Measurements from ENCODE around the gene TTC22. TPM values are rescaled to one million over a fixed set of nuclear protein-coding genes. Genes with fewer than 3 reads are reported as not detected.

The TTC22 gene
- total and polyA plus RNA-seq, 4 donors = 0.20 to 3.9 (median 0.27) TPM; not detected in 1

GRCh38 chr1:54758678-54759348 is 42.3 kb downstream of the TTC22 start:
- intact Hi-C loops (cut with DNase I) = no loop called here

DNA sequence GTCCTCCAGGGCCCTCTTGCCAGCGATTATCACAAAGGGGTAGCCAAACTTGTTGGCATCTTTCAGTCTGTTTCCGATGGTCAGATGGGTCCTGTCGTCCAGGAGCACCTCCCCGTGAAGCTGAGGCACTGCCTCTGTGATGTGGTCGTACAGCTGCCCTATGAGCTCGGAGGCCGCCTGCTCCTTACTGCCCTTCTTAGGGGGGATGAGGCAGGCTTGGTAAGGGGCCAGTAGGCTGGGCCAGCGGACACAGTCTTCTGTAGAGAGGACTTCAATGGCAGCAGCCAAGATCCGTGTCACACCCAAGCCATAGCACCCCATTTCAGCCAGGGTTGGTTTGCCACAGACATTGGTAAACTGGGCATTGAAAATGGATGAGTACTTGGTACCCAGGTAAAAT is 43.3 kb downstream of the TTC22 start:
- Histone ChIP-seq H3K27ac (ENCODE audit: low read depth in 1 of 2, low read length in 2 of 2) (no peak overlapping the region), H3K36me3 (ENCODE audit: control insufficient read depth in 1 of 2, insufficient read depth in 2 of 2, low read length in 1 of 2) (peaks cover 0 to 3% of the 10 kb centered on the region in 2 donors), H3K27me3 (ENCODE audit: control insufficient read depth in 1 of 2, insufficient read depth in 2 of 2, low read length in 1 of 2) (no peaks in the 10 kb centered on the region), H3K4me1 (ENCODE audit: control insufficient read depth in 1 of 2, insufficient read depth in 2 of 2, low read length in 2 of 2) (no peaks in the 10 kb centered on the region), H3K9me3 (ENCODE audit: control insufficient read depth, low read length) (no peaks in the 10 kb centered on the region), H3K4me3 (ENCODE audit: low read length in 2 of 2) (no peak overlapping the region)
- no peak for DNase-seq
- intact Hi-C loops (cut with DNase I) = no loop called here
- ATAC-seq (ENCODE audit: low FRiP score) = no peak
- WGBS, 2 donors = 92 to 94% methylated on average over 9 of the region's 9 CpGs

More at GRCh38 chr1:54758678-54759348, 42.3 kb downstream of the TTC22 start:
- WGBS, 2 donors = 94% methylated on average over 20 of the region's 20 CpGs
- H3K27me3 ChIP-seq (ENCODE audit: control insufficient read depth in 1 of 2, insufficient read depth in 2 of 2, low read length in 1 of 2) = no peaks in the 10 kb centered on the region
- no peak overlapping the region for H3K27ac ChIP-seq (ENCODE audit: low read depth in 1 of 2, low read length in 2 of 2)
- no peak overlapping the region for H3K4me3 ChIP-seq (ENCODE audit: low read length in 2 of 2)
- ATAC-seq (ENCODE audit: low FRiP score) (no peak), DNase-seq (no peak)
- peaks cover 0 to 3% of the 10 kb centered on the region in 2 donors for H3K36me3 ChIP-seq (ENCODE audit: control insufficient read depth in 1 of 2, insufficient read depth in 2 of 2, low read length in 1 of 2)
- no peaks in the 10 kb centered on the region for H3K4me1 ChIP-seq (ENCODE audit: control insufficient read depth in 1 of 2, insufficient read depth in 2 of 2, low read length in 2 of 2)
- H3K9me3 ChIP-seq (ENCODE audit: control insufficient read depth, low read length) = no peaks in the 10 kb centered on the region

DNA sequence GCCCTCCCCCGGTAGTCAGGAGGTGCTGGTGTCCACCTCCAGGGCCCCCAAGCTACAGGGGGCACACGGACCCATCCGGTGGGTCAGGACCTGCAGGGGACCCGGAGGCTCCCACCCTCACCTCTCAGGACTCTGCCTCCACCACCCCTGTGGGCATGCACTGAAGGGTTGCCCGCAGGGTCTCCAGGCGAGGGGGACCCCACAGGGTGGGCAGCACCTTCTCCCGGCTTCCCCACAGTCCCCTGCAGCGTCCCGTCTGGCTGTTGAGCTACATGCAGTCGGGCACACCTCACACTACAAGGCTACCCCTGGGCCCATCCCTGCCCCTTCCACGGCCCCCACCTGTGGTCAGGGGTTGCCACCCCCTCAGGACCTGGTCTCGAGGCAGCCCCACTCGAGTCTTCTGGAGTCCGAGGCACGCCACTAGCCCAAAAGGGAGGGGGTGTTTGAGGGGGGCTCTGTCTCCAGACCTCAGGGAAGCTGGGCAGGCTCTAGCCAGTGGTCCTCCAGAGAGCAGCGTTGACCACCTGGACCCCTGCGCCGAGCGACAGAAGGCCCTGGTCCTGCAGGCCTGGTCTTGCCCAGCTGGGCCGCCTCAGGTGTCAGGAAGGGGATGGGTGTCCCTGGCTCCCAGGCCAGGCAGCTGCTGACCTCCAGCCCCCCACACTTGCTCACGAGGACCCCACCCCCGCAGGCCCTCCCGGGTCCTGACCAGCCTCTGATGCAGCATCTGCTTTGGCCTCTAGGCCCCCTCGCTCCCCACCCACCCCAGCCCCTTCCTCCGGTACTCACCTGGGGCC is 46.4 kb downstream of the TTC22 start:
- DNase-seq = no peak
- Histone ChIP-seq H3K9me3 (ENCODE audit: control insufficient read depth, low read length) (no peaks in the 10 kb centered on the region), H3K4me1 (ENCODE audit: control insufficient read depth in 1 of 2, insufficient read depth in 2 of 2, low read length in 2 of 2) (no peaks in the 10 kb centered on the region), H3K27ac (ENCODE audit: low read depth in 1 of 2, low read length in 2 of 2) (no peak overlapping the region), H3K36me3 (ENCODE audit: control insufficient read depth in 1 of 2, insufficient read depth in 2 of 2, low read length in 1 of 2) (peaks cover 0 to 3% of the 10 kb centered on the region in 2 donors), H3K27me3 (ENCODE audit: control insufficient read depth in 1 of 2, insufficient read depth in 2 of 2, low read length in 1 of 2) (no peaks in the 10 kb centered on the region), H3K4me3 (ENCODE audit: low read length in 2 of 2) (no peak overlapping the region)
- WGBS, 2 donors = 90 to 91% methylated on average over 24 to 25 of the region's 25 CpGs
- ATAC-seq (ENCODE audit: low FRiP score) = no peak
- intact Hi-C loops (cut with DNase I) = no loop called here

- H3K4me3 ChIP-seq (ENCODE audit: low read length in 2 of 2) = no peak overlapping the region
- DNase-seq (no peak), ATAC-seq (ENCODE audit: low FRiP score) (no peak)
- H3K36me3 ChIP-seq (ENCODE audit: control insufficient read depth in 1 of 2, insufficient read depth in 2 of 2, low read length in 1 of 2) = peaks cover 0 to 3% of the 10 kb centered on the region in 2 donors
- 92 to 95% methylated on average over 20 to 22 of the region's 22 CpGs for WGBS, 2 donors
- intact Hi-C loops (cut with DNase I) = no loop called here
- H3K27ac ChIP-seq (ENCODE audit: low read depth in 1 of 2, low read length in 2 of 2) = no peak overlapping the region
- H3K4me1 ChIP-seq (ENCODE audit: control insufficient read depth in 1 of 2, insufficient read depth in 2 of 2, low read length in 2 of 2) = no peaks in the 10 kb centered on the region
- no peaks in the 10 kb centered on the region for H3K9me3 ChIP-seq (ENCODE audit: control insufficient read depth, low read length)
- no peaks in the 10 kb centered on the region for H3K27me3 ChIP-seq (ENCODE audit: control insufficient read depth in 1 of 2, insufficient read depth in 2 of 2, low read length in 1 of 2)
Observed at GRCh38 chr1:54754045-54754444, 47.1 kb downstream of the TTC22 start.

DNA sequence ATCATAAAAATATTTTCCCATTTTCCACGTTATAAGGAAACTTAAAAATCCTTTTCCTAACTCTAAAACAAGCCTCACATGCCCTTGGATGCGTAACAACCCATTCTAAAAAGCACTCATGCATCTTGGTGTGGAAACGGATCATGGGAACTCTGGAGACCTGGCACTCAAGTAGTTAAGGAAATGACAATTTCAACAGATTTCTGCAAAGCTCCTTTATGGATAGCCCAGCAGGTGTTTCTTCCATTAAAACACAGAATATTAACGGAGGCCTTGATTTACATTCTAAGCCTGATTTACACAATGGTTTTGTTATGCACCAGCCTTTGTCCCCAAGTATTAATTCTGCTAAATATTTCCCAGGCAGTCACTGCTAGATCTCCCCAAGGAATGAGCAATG is 49.7 kb downstream of the TTC22 start:
- DNase-seq (no peak), ATAC-seq (ENCODE audit: low FRiP score) (no peak)
- H3K36me3 ChIP-seq (ENCODE audit: control insufficient read depth in 1 of 2, insufficient read depth in 2 of 2, low read length in 1 of 2) = no peaks in the 10 kb centered on the region
- no peak overlapping the region for H3K4me3 ChIP-seq (ENCODE audit: low read length in 2 of 2)
- H3K9me3 ChIP-seq (ENCODE audit: control insufficient read depth, low read length) = no peaks in the 10 kb centered on the region
- no peak overlapping the region for H3K27ac ChIP-seq (ENCODE audit: low read depth in 1 of 2, low read length in 2 of 2)
- intact Hi-C loops (cut with DNase I) = no loop called here
- WGBS, 2 donors = 60 to 63% methylated on average over 4 of the region's 4 CpGs
- no peaks in the 10 kb centered on the region for H3K27me3 ChIP-seq (ENCODE audit: control insufficient read depth in 1 of 2, insufficient read depth in 2 of 2, low read length in 1 of 2)
- no peaks in the 10 kb centered on the region for H3K4me1 ChIP-seq (ENCODE audit: control insufficient read depth in 1 of 2, insufficient read depth in 2 of 2, low read length in 2 of 2)

GRCh38 chr1:54750596-54750995 is 50.5 kb downstream of the TTC22 start:
- H3K27ac ChIP-seq (ENCODE audit: low read depth in 1 of 2, low read length in 2 of 2) = no peak overlapping the region
- no peaks in the 10 kb centered on the region for H3K4me1 ChIP-seq (ENCODE audit: control insufficient read depth in 1 of 2, insufficient read depth in 2 of 2, low read length in 2 of 2)
- no peak for DNase-seq
- ATAC-seq (ENCODE audit: low FRiP score) = no peak
- no peaks in the 10 kb centered on the region for H3K27me3 ChIP-seq (ENCODE audit: control insufficient read depth in 1 of 2, insufficient read depth in 2 of 2, low read length in 1 of 2)
- no peaks in the 10 kb centered on the region for H3K36me3 ChIP-seq (ENCODE audit: control insufficient read depth in 1 of 2, insufficient read depth in 2 of 2, low read length in 1 of 2)
- WGBS, 2 donors = 72 to 74% methylated on average over 6 of the region's 6 CpGs
- no peak overlapping the region for H3K4me3 ChIP-seq (ENCODE audit: low read length in 2 of 2)
- H3K9me3 ChIP-seq (ENCODE audit: control insufficient read depth, low read length) = no peaks in the 10 kb centered on the region
- intact Hi-C loops (cut with DNase I) = no loop called here

DNA sequence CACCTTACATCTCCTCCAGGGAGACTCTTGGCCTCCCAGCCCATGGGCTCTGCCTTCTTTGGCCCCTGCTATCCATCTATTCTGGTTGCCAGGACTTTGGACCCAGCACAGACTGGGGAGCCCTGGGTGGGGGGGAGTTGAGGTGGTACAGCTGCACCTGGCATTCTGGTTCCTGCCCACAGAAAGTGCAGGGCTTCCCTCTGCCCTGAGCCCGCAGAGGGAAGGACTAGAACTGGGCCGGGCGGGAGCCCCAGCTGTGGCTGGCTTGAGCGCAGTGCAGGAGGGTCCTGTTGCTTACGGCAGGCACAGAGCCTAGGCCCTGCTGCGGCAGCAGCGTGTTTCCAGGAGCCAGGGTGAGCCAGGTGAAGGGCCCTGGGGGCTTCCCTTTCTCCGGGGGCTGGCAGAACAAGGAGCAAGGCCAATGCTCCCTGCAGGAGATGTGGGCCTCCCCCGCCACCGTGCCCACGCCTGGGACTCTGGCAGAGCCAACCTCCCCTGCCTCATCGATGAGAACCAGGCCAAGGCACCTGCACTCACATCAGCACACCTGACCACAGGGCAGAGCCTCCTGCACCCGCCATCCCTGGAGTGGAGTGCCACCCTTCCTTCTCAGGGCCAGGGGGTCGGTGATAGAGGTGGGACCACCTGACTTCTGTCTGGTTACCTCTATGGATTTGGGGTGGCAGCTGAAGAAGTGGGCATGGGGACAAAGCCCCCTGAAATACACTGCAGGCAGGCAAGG is 52.9 kb downstream of the TTC22 start:
- Histone ChIP-seq H3K27ac (ENCODE audit: low read depth in 1 of 2, low read length in 2 of 2) (no peak overlapping the region), H3K36me3 (ENCODE audit: control insufficient read depth in 1 of 2, insufficient read depth in 2 of 2, low read length in 1 of 2) (no peaks in the 10 kb centered on the region), H3K9me3 (ENCODE audit: control insufficient read depth, low read length) (no peaks in the 10 kb centered on the region), H3K4me3 (ENCODE audit: low read length in 2 of 2) (no peak overlapping the region), H3K4me1 (ENCODE audit: control insufficient read depth in 1 of 2, insufficient read depth in 2 of 2, low read length in 2 of 2) (no peaks in the 10 kb centered on the region), H3K27me3 (ENCODE audit: control insufficient read depth in 1 of 2, insufficient read depth in 2 of 2, low read length in 1 of 2) (no peaks in the 10 kb centered on the region)
- intact Hi-C loops (cut with DNase I) = no loop called here
- WGBS, 2 donors = 82 to 86% methylated on average over 14 of the region's 14 CpGs
- ATAC-seq (ENCODE audit: low FRiP score) (peak; percentile 13), DNase-seq (no peak)

DNA sequence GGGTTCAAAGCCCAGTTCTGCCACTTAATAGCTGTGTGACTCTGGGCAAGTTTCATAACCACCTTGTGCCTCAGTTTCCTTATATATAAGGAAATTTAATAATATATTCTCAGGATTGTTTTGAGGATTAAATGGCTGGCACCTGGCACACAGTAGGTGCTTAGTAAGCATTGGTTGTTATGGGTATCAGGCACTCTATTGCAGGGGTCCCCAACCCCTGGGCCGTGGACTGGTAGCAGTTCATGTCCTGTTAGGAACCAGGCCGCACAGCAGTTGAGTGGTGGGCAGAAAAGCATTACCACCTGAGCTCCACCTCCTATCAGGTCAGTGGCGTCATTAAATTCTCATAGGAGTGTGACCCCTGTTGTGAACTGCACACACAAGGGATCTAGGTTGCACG is 55.3 kb downstream of the TTC22 start:
- H3K9me3 ChIP-seq (ENCODE audit: control insufficient read depth, low read length) = no peaks in the 10 kb centered on the region
- peaks cover 0 to 8% of the 10 kb centered on the region in 2 donors for H3K36me3 ChIP-seq (ENCODE audit: control insufficient read depth in 1 of 2, insufficient read depth in 2 of 2, low read length in 1 of 2)
- no peak overlapping the region for H3K27ac ChIP-seq (ENCODE audit: low read depth in 1 of 2, low read length in 2 of 2)
- intact Hi-C loops (cut with DNase I) = no loop called here
- no peak overlapping the region for H3K4me3 ChIP-seq (ENCODE audit: low read length in 2 of 2)
- ATAC-seq (ENCODE audit: low FRiP score) (no peak), DNase-seq (no peak)
- WGBS, 2 donors = 93 to 96% methylated on average over 4 of the region's 4 CpGs
- no peaks in the 10 kb centered on the region for H3K4me1 ChIP-seq (ENCODE audit: control insufficient read depth in 1 of 2, insufficient read depth in 2 of 2, low read length in 2 of 2)
- H3K27me3 ChIP-seq (ENCODE audit: control insufficient read depth in 1 of 2, insufficient read depth in 2 of 2, low read length in 1 of 2) = no peaks in the 10 kb centered on the region
